OCI-LY3 (cell line): Measurements from ENCODE around the gene ZNF438.

Source experiments
- CTCF ChIP-seq: fragments of 200-600, 300-600 bp; sonication (generic); IDR thresholded peaks from 2 replicates; pipeline ENCODE4 v1.5.1; 2014; ENCODE audit warnings: antibody characterized with exemption, low read length, low read depth
- EZH2phosphoT487 ChIP-seq: fragments of 200-600 bp; shearing (Covaris generic); IDR thresholded peaks from 2 replicates; pipeline ENCODE4 v1.6.1; 2018; ENCODE audit warnings: antibody characterized with exemption, mixed run types, low read depth

GRCh38 chr10:30992681-30993080, 39.0 kb downstream of the ZNF438 start:
- no peak for TF ChIP-seq CTCF
- no peak for TF ChIP-seq EZH2phosphoT487
